GM18505 (cell line): ENCODE results near the gene TBX21.

ENCODE experiments used
- ATAC-seq: cut with Tn5 transposase; IDR thresholded peaks from one replicate; pipeline ENCODE4 v1.9.1; 2021; ENCODE audit not compliant: unreplicated experiment
- POLR2A ChIP-seq: IDR thresholded peaks from 4 replicates; pipeline ENCODE4 v1.6.1; 2011; ENCODE audit warnings: borderline replicate concordance; ENCODE audit not compliant: insufficient read depth, insufficient read length; ENCODE audit errors: extremely low read depth

Gene TBX21

GRCh38 chr17:47702391-47702995 lies 30.5 kb upstream of the TBX21 start:
- TF ChIP-seq POLR2A = no peak
- no peak for ATAC-seq

- no peak for ATAC-seq
These were observed 29.8 kb upstream of the TBX21 start for GRCh38 chr17:47703191-47703591.

DNA sequence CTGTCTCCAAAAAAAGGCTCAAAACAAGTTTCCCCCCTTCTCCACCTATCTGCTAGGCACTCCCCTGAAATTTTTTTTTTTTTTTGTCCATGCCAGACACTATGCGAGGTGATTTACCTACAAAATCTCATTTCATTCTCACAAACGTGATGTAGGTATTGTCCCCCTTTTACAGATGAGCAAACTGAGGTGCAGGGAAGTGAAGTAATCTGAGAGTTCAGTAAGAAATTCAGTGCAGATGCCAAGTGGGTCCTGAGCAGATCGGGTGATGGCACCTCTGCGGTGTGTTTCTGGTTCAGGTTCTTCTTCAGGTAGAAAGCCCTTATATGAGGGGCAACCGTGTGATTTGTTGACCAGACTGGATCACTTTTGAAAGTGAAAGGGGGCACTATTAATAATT lies 29.4 kb upstream of the TBX21 start:
- no peak for TF ChIP-seq POLR2A
- ATAC-seq = no peak

More at GRCh38 chr17:47703191-47703591, 29.8 kb upstream of the TBX21 start:
- no peak for TF ChIP-seq POLR2A

GRCh38 chr17:47704116-47704515 lies 28.9 kb upstream of the TBX21 start:
- no peak for ATAC-seq
- TF ChIP-seq POLR2A = no peak

DNA sequence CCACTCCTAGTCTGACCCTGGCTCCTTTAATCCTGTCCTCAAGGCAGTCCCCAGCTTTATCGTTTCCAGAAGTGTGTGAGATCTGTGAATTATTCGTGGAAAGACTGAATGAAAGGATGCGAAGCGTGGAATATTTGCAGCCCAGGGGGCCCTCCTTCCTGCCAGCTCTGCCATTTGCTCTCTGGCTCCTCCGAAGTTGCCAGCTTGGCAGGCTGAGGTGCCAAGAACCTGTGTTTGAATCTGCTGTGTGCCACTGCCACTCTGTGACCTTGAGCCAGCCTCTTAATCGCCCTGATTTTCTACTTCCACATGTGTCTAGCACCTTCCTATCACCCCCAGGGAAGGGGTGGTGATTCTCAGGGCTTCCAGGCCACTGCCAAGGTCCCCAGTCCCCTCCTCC lies 28.3 kb upstream of the TBX21 start:
- no peak for TF ChIP-seq POLR2A
- ATAC-seq = no peak

GRCh38 chr17:47705536-47706530 lies 27.2 kb upstream of the TBX21 start:
- ATAC-seq = no peak
- no peak for TF ChIP-seq POLR2A

DNA sequence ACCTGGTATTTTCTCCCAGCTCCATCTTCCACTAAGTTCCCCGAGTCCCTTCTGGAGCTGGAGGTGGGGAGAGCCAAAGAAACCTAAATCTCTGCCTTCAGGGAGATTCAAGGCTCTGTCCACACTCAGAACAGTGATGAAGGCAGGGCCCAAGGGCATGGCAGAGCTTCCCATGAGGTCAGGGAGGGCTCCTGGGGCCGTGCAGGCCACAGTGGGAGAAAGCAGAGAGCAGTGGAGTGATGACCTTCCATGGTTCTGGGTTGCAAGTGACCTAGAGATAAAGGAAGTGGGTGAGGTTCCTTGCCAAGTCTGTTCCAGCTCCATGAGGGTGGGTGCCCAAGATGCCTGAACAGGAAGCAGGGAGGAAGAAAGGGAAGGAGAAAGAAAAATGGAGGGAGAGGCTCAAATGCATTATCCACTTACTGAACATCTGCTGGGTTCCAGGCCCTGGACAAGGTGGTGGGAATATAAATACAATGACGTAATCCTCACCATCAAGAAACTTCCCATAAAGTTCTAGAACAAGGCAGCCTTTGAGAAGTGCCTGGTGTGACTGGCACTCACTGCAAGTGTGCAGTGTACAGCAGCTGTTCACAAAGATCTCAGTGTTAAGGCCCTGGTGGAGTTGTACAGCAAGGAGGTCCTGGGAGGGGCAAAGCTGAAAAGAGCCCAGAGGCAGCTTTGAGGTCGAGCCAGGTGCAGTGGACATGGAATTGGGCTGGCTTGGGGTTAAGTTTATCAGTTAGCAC lies 25.8 kb upstream of the TBX21 start:
- no peak for TF ChIP-seq POLR2A
- ATAC-seq = no peak

DNA sequence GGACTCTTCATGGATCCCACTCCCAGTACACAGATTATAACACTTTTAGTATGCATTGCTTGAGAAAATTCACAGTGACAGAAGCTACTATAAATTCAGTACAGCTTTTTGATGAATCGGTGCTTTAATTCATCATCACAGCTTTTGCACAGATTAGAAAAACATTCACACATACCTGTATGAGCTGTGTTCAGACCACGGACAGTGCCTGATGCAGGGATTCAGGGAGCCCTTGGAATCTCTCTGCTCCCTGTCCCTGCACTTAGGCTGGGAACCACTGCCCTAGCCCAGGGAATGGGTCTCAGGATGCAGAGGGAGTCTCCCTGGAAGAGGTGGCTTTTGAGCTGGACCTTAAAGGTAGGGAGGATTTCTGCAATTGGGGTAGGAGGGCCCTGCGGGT lies 25.2 kb upstream of the TBX21 start:
- ATAC-seq = no peak
- TF ChIP-seq POLR2A = no peak

DNA sequence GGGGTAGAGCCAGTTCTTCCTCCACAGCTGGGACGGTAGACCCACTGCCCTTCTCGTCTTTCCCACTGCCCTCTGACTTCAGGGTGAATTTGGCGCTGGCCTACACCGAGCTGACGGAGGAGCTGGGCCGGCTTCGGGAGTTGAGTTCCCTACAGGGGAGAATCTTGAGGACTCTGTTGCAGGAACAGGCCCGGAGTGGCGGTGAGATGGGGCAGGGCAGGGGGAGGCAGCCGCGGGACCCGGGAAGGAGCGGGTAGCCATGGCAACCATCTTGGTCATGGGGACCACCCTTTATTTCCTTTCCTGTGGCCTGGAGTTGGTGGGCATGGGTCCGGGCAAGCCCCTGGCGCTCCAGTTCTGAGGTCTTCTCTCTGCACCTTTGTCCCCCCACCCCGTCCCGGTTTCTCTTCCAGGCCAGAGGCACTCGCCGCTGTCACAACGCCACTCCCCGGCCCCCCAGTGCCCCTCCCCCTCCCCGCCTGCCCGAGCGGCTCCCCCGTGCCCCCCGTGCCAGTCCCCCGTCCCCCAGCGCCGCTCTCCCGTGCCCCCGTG lies 24.6 kb upstream of the TBX21 start:
- no peak for ATAC-seq
- TF ChIP-seq POLR2A = no peak

GRCh38 chr17:47708864-47709541 lies 24.0 kb upstream of the TBX21 start:
- no peak for TF ChIP-seq POLR2A
- no peak for ATAC-seq

- no peak for ATAC-seq
- no peak for TF ChIP-seq POLR2A
These were observed 23.4 kb upstream of the TBX21 start for GRCh38 chr17:47709594-47709993.

DNA sequence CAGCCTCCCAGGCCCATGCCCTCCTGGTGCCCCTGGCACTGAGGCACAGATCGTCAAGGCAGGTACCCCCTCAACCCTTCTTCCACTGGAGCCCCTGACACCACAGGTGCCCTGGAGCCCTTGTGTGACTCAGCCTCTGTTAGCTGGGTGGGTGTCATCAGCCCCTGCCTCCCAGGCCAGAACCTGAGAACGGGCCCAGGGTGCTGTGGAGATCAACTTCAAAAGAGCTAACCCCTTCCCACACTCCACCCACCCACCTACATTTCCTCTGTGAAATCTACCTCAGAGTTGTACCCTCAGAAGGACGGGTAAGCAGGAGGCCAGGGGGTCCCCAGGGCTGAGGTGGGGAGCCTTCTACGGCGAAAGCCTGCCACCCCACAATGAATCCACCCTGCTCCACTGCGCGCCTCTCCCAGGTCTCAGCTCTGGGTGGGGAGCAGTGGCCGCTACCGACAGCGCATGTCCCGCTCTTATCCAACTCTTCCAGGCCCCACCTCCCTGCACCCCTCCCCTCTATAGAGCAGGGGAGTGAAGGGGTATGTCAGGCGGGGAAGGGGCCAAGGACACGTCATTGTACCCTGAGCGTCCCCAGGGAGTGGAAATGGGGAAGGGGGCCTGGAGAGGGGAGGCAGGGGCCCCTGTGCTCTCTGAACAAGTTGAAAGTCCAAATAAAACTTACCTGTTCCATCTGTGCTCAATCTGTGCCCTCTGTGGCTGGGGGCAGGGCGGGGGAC lies 21.5 kb upstream of the TBX21 start:
- ATAC-seq = no peak
- no peak for TF ChIP-seq POLR2A
